HepG2 (cell line): ENCODE results near the gene IL11RA. TPM values are rescaled to one million over a fixed set of nuclear protein-coding genes. Genes with fewer than 3 reads are reported as not detected.
A peak's percentile ranks its signal among the peaks of the same experiment; 100 is the strongest.

Experiments used
- BCLAF1 ChIP-seq: fragments of 450-650 bp; IDR thresholded peaks from 2 replicates; pipeline ENCODE4 v1.6.1; 2017; ENCODE audit warnings: mild to moderate bottlenecking
- DRAP1 ChIP-seq: IDR thresholded peaks from 2 replicates; pipeline ENCODE4 v1.6.1; 2016; ENCODE audit warnings: missing genetic modification reagents, missing compliant biosample characterization
- NCOA2 ChIP-seq: sonication (generic); formaldehyde crosslinking; IDR thresholded peaks from 2 replicates; pipeline ENCODE4 v1.8.0; 2022; ENCODE audit warnings: inconsistent platforms
- NFE2L1 ChIP-seq: sonication (generic); formaldehyde crosslinking; IDR thresholded peaks from 2 replicates; pipeline ENCODE4 v1.4.0; 2020; ENCODE audit warnings: missing genetic modification reagents, mild to moderate bottlenecking, borderline replicate concordance
- RAD21 ChIP-seq: fragments of 450-650 bp; formaldehyde crosslinking; IDR thresholded peaks from 2 replicates; pipeline ENCODE4 v1.5.0; 2020; ENCODE audit warnings: mild to moderate bottlenecking
- SMAD1 ChIP-seq: sonication (generic); formaldehyde crosslinking; IDR thresholded peaks from 2 replicates; pipeline ENCODE4 v1.4.0; 2020; ENCODE audit warnings: missing genetic modification reagents, low read depth, mild to moderate bottlenecking, borderline replicate concordance
- SMC3 ChIP-seq: IDR thresholded peaks from 2 replicates; pipeline ENCODE4 v1.6.1; 2011; ENCODE audit warnings: low read length, improper control_type of control experiment
- SP140L ChIP-seq: sonication (generic); formaldehyde crosslinking; IDR thresholded peaks from 2 replicates; pipeline ENCODE4 v1.4.0; 2020; ENCODE audit warnings: missing genetic modification reagents, borderline replicate concordance
- ZBTB26 ChIP-seq: IDR thresholded peaks from 2 replicates; pipeline ENCODE4 v1.6.1; 2016; ENCODE audit warnings: missing compliant biosample characterization, missing genetic modification reagents, borderline replicate concordance
- polyA plus RNA-seq, 8 experiments: library from polyadenylated mRNA; depleted of rRNA in 3 of 8; stranded (reverse) in 7 of 8; unstranded in 1 of 8; fragments of >200 nt; fragmentation: Illumina TruSeq in 4 of 8; extraction: Trizol in 4 of 8; gene quantifications; 2 replicates each; pipeline versions ENCODE4 v1.2.1 to v1.2.3, GENCODE V29; 2011 to 2016; ENCODE audit warnings: low read depth in 4 of 8, missing spikeins in 1 of 8, mixed read lengths in 1 of 8; ENCODE audit not compliant: insufficient read depth in 1 of 8
- total RNA-seq, 5 experiments: library from RNA; depleted of rRNA; stranded (reverse); fragments of >200 nt; fragmentation: Illumina TruSeq; extraction: Trizol; gene quantifications; 2 replicates each; pipeline ENCODE4 v1.2.3, GENCODE V29; 2016; ENCODE audit warnings: low read depth in 1 of 5

IL11RA gene
- total and polyA plus RNA-seq, 2 of the 13 experiments (the other 11 are each of a cell fraction or from before 2014, with no cell fraction given) = 2.0 to 4.2 TPM

- no peak for TF ChIP-seq NFE2L1 (CRISPR knock-in tag)
- TF ChIP-seq SMAD1 (CRISPR knock-in tag) = no peak
- no peak for TF ChIP-seq SP140L
- TF ChIP-seq NCOA2 (CRISPR knock-in tag) = no peak; the same call in 1 of the 2 replicates
- TF ChIP-seq SMC3 = no peak
- no peak for TF ChIP-seq ZBTB26
- TF ChIP-seq DRAP1 (CRISPR knock-in tag) = peak; percentile 58; the same call in 1 of the 2 replicates
- TF ChIP-seq BCLAF1 = no peak
- TF ChIP-seq RAD21 (CRISPR knock-in tag) = 0 out of 2 replicates have a peak, but pooled peaks have one; percentile 17
These were observed at the start of gene IL11RA (continued) for GRCh38 chr9:34651876-34652601.
